Transverse colon (tissue), 4 donors: ENCODE data around the gene SCN1A.

Source experiments
- EP300 ChIP-seq: sonication (generic); formaldehyde crosslinking; IDR thresholded peaks from one replicate; pipeline ENCODE4 v1.6.1; 2017; ENCODE audit warnings: antibody characterized with exemption, low read depth
- POLR2A ChIP-seq: fragments of 450-650 bp; IDR thresholded peaks from one replicate; pipeline ENCODE4 v1.6.1; 2016; ENCODE audit warnings: antibody characterized with exemption, mild to moderate bottlenecking, moderate library complexity
- POLR2AphosphoS5 ChIP-seq, 3 donors: sonication (generic); formaldehyde crosslinking; IDR thresholded peaks; one replicate each; pipeline ENCODE4 v1.6.1; 2016; ENCODE audit warnings: antibody characterized with exemption in 3 of 3
- TF ChIP-seq, protein P1 (sequence below), 5 experiments: fragments of 200-600 bp in 3 of 5; fragments of 450-650 bp in 2 of 5; sonication (generic) in 3 of 5; IDR thresholded peaks; 1 replicate in 2 of 5; 2 replicates in 3 of 5; pipeline ENCODE4 v1.5.1; 2016 to 2017; ENCODE audit warnings: antibody characterized with exemption in 5 of 5, inconsistent platforms in 3 of 5, mild to moderate bottlenecking in 2 of 5, moderate library complexity in 1 of 5

DNA sequence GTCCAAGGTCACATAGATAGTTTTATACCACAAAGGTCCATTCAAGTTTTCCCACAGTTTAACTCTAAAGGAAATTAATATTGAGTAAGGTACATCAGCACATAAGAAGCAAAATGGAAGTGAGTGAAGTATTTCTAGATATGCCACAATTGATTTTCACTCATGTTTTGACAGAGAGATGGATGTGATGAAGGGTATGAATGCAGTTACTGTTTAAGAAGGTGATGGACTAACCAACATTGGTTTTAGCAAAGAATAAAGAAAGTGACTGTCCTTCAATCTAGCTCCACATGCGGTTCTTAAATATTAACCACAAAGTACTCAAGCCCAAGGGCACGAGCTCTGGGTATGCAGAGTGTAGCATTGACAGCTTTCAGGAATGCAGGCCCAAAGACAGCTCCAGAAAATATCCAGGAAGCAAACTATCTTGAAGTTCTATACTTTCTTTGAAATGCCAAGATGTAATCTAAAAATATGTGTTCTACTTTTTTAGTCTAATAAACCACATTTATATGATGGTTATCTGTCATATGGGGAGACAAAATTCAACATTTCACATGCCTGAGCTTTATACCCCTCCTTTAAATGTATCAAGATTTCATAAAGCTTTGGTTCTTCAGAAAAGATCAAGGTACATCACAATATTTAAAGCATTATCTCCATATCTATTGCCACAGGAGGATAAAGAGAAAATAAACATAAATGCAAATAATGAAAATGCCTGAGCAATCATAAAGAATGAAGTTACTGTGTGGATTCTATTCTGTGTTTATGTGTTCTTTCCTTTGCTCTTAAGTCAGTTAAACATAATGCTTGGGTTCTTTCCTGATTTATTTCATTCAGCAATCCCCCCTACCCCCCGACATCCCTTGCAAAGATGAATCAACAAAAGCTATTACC is 6.7 kb upstream of the SCN1A start:
- TF ChIP-seq, protein P1, sequence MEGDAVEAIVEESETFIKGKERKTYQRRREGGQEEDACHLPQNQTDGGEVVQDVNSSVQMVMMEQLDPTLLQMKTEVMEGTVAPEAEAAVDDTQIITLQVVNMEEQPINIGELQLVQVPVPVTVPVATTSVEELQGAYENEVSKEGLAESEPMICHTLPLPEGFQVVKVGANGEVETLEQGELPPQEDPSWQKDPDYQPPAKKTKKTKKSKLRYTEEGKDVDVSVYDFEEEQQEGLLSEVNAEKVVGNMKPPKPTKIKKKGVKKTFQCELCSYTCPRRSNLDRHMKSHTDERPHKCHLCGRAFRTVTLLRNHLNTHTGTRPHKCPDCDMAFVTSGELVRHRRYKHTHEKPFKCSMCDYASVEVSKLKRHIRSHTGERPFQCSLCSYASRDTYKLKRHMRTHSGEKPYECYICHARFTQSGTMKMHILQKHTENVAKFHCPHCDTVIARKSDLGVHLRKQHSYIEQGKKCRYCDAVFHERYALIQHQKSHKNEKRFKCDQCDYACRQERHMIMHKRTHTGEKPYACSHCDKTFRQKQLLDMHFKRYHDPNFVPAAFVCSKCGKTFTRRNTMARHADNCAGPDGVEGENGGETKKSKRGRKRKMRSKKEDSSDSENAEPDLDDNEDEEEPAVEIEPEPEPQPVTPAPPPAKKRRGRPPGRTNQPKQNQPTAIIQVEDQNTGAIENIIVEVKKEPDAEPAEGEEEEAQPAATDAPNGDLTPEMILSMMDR (IDR thresholded peaks at IDR 0.05): no peak
- no peak for TF ChIP-seq POLR2A
- TF ChIP-seq EP300: no peak
- no peak for TF ChIP-seq POLR2AphosphoS5 (IDR thresholded peaks at IDR 0.05)
